Activated naive CD8-positive, alpha-beta T cell treated with anti-CD3 and anti-CD28 coated beads for 36 hours (primary cell): ENCODE data around the gene SCUBE3. TPM values are rescaled to one million over a fixed set of nuclear protein-coding genes. Genes with fewer than 3 reads are reported as not detected.

Experiments
- DNase-seq: peaks from one replicate; pipeline ENCODE4 v3.0.0; 2021
- H3K27ac Mint-ChIP-seq: one replicate; pipeline ENCODE4 v1.8.0; 2022; ENCODE audit warnings: mild to moderate bottlenecking, moderate library complexity, mixed read lengths
- H3K27me3 Mint-ChIP-seq: one replicate; pipeline ENCODE4 v1.8.0; 2022; ENCODE audit warnings: mild to moderate bottlenecking, mixed read lengths
- H3K36me3 Mint-ChIP-seq: one replicate; pipeline ENCODE4 v1.8.0; 2021; ENCODE audit warnings: mild to moderate bottlenecking, mixed read lengths
- H3K4me1 Mint-ChIP-seq: one replicate; pipeline ENCODE4 v1.8.0; 2021; ENCODE audit warnings: mixed read lengths
- H3K4me3 Mint-ChIP-seq: one replicate; pipeline ENCODE4 v1.8.0; 2022; ENCODE audit warnings: mild to moderate bottlenecking, moderate library complexity, mixed read lengths
- H3K9me3 Mint-ChIP-seq: one replicate; pipeline ENCODE4 v1.8.0; 2022; ENCODE audit warnings: mixed read lengths
- total RNA-seq, 2 experiments: library from RNA; stranded (reverse); gene quantifications; one replicate each; pipeline ENCODE4 v1.2.3, GENCODE V29; 2021

Gene SCUBE3
- total RNA-seq, result not detected

- Mint-ChIP-seq H3K27me3 (peaks cover 74% of the 10 kb centered on the region), H3K27ac (no peak within 1 kb of the TSS), H3K4me1 (no peaks in the 10 kb centered on the region), H3K36me3 (no peaks in the 10 kb centered on the region), H3K9me3 (no peaks in the 10 kb centered on the region), H3K4me3 (peak within 1 kb of the TSS; percentile 47)
- DNase-seq, result peak; percentile 12
Observed at GRCh38 chr6:35213824-35214756, at the start of gene SCUBE3. SCUBE3 (plus strand) TSS chr6:35213956; CDS start chr6:35214419, 463 bp downstream.

GRCh38 chr6:35164277-35164676 lies 49.5 kb upstream of the SCUBE3 start:
- peaks cover under 1% of the 10 kb centered on the region for H3K9me3 Mint-ChIP-seq
- no peaks in the 10 kb centered on the region for H3K4me1 Mint-ChIP-seq
- no peak overlapping the region for H3K4me3 Mint-ChIP-seq
- no peak for DNase-seq
- H3K27me3 Mint-ChIP-seq, result peaks cover 15% of the 10 kb centered on the region
- no peaks in the 10 kb centered on the region for H3K36me3 Mint-ChIP-seq
- no peak overlapping the region for H3K27ac Mint-ChIP-seq

- no peaks in the 10 kb centered on the region for H3K4me1 Mint-ChIP-seq
- H3K4me3 Mint-ChIP-seq, result no peak overlapping the region
- no peak overlapping the region for H3K27ac Mint-ChIP-seq
- H3K9me3 Mint-ChIP-seq, result peaks cover 5% of the 10 kb centered on the region
- peaks cover 15% of the 10 kb centered on the region for H3K27me3 Mint-ChIP-seq
- no peak for DNase-seq
- no peaks in the 10 kb centered on the region for H3K36me3 Mint-ChIP-seq
Observed at GRCh38 chr6:35164868-35165267, 48.9 kb upstream of the SCUBE3 start.

- Mint-ChIP-seq H3K4me1 (no peaks in the 10 kb centered on the region), H3K9me3 (peaks cover 5% of the 10 kb centered on the region), H3K36me3 (no peaks in the 10 kb centered on the region), H3K27ac (no peak overlapping the region), H3K4me3 (no peak overlapping the region), H3K27me3 (peaks cover 15% of the 10 kb centered on the region)
- no peak for DNase-seq
Observed at GRCh38 chr6:35165630-35166071, 48.1 kb upstream of the SCUBE3 start.

- no peaks in the 10 kb centered on the region for H3K36me3 Mint-ChIP-seq
- H3K27ac Mint-ChIP-seq, result no peak overlapping the region
- no peaks in the 10 kb centered on the region for H3K4me1 Mint-ChIP-seq
- H3K9me3 Mint-ChIP-seq, result peaks cover 5% of the 10 kb centered on the region
- DNase-seq, result no peak
- H3K27me3 Mint-ChIP-seq, result peaks cover 14% of the 10 kb centered on the region
- H3K4me3 Mint-ChIP-seq, result no peak overlapping the region
Observed at GRCh38 chr6:35166116-35166515, 47.6 kb upstream of the SCUBE3 start.

- Mint-ChIP-seq H3K4me1 (no peaks in the 10 kb centered on the region), H3K36me3 (no peaks in the 10 kb centered on the region), H3K27me3 (peaks cover 11% of the 10 kb centered on the region), H3K27ac (no peak overlapping the region), H3K9me3 (peaks cover 5% of the 10 kb centered on the region), H3K4me3 (no peak overlapping the region)
- DNase-seq, result no peak
Observed at GRCh38 chr6:35166520-35166919, 47.2 kb upstream of the SCUBE3 start.

GRCh38 chr6:35167505-35167904 lies 46.3 kb upstream of the SCUBE3 start:
- no peaks in the 10 kb centered on the region for H3K36me3 Mint-ChIP-seq
- no peak overlapping the region for H3K27ac Mint-ChIP-seq

GRCh38 chr6:35168461-35168861 lies 45.3 kb upstream of the SCUBE3 start:
- DNase-seq, result no peak
- H3K4me1 Mint-ChIP-seq, result no peaks in the 10 kb centered on the region
- H3K4me3 Mint-ChIP-seq, result no peak overlapping the region
- peaks cover 11% of the 10 kb centered on the region for H3K27me3 Mint-ChIP-seq
- H3K9me3 Mint-ChIP-seq, result peaks cover 5% of the 10 kb centered on the region
- H3K27ac Mint-ChIP-seq, result no peak overlapping the region
- H3K36me3 Mint-ChIP-seq, result no peaks in the 10 kb centered on the region

More at GRCh38 chr6:35167505-35167904, 46.3 kb upstream of the SCUBE3 start:
- Mint-ChIP-seq H3K9me3 (peaks cover 5% of the 10 kb centered on the region), H3K4me3 (no peak overlapping the region), H3K27me3 (peaks cover 11% of the 10 kb centered on the region), H3K4me1 (no peaks in the 10 kb centered on the region)
- no peak for DNase-seq

- no peak overlapping the region for H3K27ac Mint-ChIP-seq
- peaks cover 5% of the 10 kb centered on the region for H3K9me3 Mint-ChIP-seq
- H3K27me3 Mint-ChIP-seq, result no peaks in the 10 kb centered on the region
- no peaks in the 10 kb centered on the region for H3K4me1 Mint-ChIP-seq
- no peaks in the 10 kb centered on the region for H3K36me3 Mint-ChIP-seq
- H3K4me3 Mint-ChIP-seq, result no peak overlapping the region
- DNase-seq, result no peak
Observed at GRCh38 chr6:35170166-35170565, 43.6 kb upstream of the SCUBE3 start.

- H3K9me3 Mint-ChIP-seq, result peaks cover 5% of the 10 kb centered on the region
- peaks cover 2% of the 10 kb centered on the region for H3K27me3 Mint-ChIP-seq
- no peak overlapping the region for H3K27ac Mint-ChIP-seq
- no peaks in the 10 kb centered on the region for H3K4me1 Mint-ChIP-seq
- DNase-seq, result no peak
- no peaks in the 10 kb centered on the region for H3K36me3 Mint-ChIP-seq
- H3K4me3 Mint-ChIP-seq, result no peak overlapping the region
Observed at GRCh38 chr6:35170891-35171290, 42.9 kb upstream of the SCUBE3 start.

- DNase-seq, result no peak
- no peak overlapping the region for H3K4me3 Mint-ChIP-seq
- peaks cover 7% of the 10 kb centered on the region for H3K27me3 Mint-ChIP-seq
- H3K4me1 Mint-ChIP-seq, result no peaks in the 10 kb centered on the region
- no peak overlapping the region for H3K27ac Mint-ChIP-seq
- peaks cover 5% of the 10 kb centered on the region for H3K9me3 Mint-ChIP-seq
- no peaks in the 10 kb centered on the region for H3K36me3 Mint-ChIP-seq
Observed at GRCh38 chr6:35173044-35173426, 40.7 kb upstream of the SCUBE3 start.

- no peaks in the 10 kb centered on the region for H3K36me3 Mint-ChIP-seq
- DNase-seq, result no peak
- no peak overlapping the region for H3K27ac Mint-ChIP-seq
- H3K4me1 Mint-ChIP-seq, result no peaks in the 10 kb centered on the region
- H3K9me3 Mint-ChIP-seq, result peaks cover 5% of the 10 kb centered on the region
- H3K4me3 Mint-ChIP-seq, result no peak overlapping the region
- peaks cover 7% of the 10 kb centered on the region for H3K27me3 Mint-ChIP-seq
Observed at GRCh38 chr6:35173427-35174087, 40.2 kb upstream of the SCUBE3 start.

GRCh38 chr6:35174088-35174434 lies 39.7 kb upstream of the SCUBE3 start:
- no peak for DNase-seq
- no peak overlapping the region for H3K4me3 Mint-ChIP-seq
- H3K9me3 Mint-ChIP-seq, result peaks cover 5% of the 10 kb centered on the region
- no peaks in the 10 kb centered on the region for H3K36me3 Mint-ChIP-seq
- peaks cover 7% of the 10 kb centered on the region for H3K27me3 Mint-ChIP-seq
- H3K4me1 Mint-ChIP-seq, result no peaks in the 10 kb centered on the region
- H3K27ac Mint-ChIP-seq, result no peak overlapping the region

GRCh38 chr6:35174501-35174900 lies 39.3 kb upstream of the SCUBE3 start:
- H3K27me3 Mint-ChIP-seq, result peaks cover 7% of the 10 kb centered on the region
- no peak for DNase-seq
- no peak overlapping the region for H3K4me3 Mint-ChIP-seq
- peaks cover 2% of the 10 kb centered on the region for H3K9me3 Mint-ChIP-seq
- H3K36me3 Mint-ChIP-seq, result no peaks in the 10 kb centered on the region
- no peak overlapping the region for H3K27ac Mint-ChIP-seq
- no peaks in the 10 kb centered on the region for H3K4me1 Mint-ChIP-seq

GRCh38 chr6:35176301-35177024 lies 37.3 kb upstream of the SCUBE3 start:
- no peaks in the 10 kb centered on the region for H3K4me1 Mint-ChIP-seq
- H3K9me3 Mint-ChIP-seq, result no peaks in the 10 kb centered on the region
- H3K27me3 Mint-ChIP-seq, result peaks cover 7% of the 10 kb centered on the region
- H3K4me3 Mint-ChIP-seq, result no peak overlapping the region
- no peak for DNase-seq
- no peaks in the 10 kb centered on the region for H3K36me3 Mint-ChIP-seq
- no peak overlapping the region for H3K27ac Mint-ChIP-seq
